Brain pericyte (primary cell): ENCODE measurements around the gene SOAT1.

ENCODE experiments used
- DNase-seq: peaks from one replicate; pipeline ENCODE4 v3.0.0-alpha.2; 2012; ENCODE audit warnings: low read depth, low spot score

Gene SOAT1

GRCh38 chr1:179303200-179303785, 9.7 kb downstream of the SOAT1 start:
- no peak for DNase-seq

- no peak for DNase-seq
Measured at GRCh38 chr1:179305450-179305849, 11.9 kb downstream of the SOAT1 start.

DNA sequence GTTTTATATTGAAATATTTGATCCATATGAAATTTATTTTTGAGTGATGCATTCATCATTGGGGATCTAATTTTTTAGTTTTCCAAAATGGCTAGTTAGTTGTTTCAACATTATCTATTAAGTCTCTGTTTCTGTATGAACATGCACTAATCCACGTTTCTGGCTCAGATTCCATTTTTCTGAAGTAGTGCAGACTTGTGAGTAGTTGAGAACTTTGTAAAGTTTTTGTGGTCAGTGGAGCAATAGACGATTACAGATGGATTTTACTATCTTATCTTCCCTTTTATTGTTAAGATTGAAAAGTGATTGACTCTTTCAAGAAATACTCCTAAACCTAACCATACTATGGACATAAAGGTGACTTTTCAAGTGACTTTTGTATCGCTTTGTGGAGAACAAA, 16.7 kb downstream of the SOAT1 start:
- DNase-seq, result no peak

GRCh38 chr1:179310721-179311120, 17.1 kb downstream of the SOAT1 start:
- DNase-seq, result no peak

GRCh38 chr1:179311149-179311700, 17.6 kb downstream of the SOAT1 start:
- no peak for DNase-seq

GRCh38 chr1:179313004-179313403, 19.4 kb downstream of the SOAT1 start:
- no peak for DNase-seq

DNA sequence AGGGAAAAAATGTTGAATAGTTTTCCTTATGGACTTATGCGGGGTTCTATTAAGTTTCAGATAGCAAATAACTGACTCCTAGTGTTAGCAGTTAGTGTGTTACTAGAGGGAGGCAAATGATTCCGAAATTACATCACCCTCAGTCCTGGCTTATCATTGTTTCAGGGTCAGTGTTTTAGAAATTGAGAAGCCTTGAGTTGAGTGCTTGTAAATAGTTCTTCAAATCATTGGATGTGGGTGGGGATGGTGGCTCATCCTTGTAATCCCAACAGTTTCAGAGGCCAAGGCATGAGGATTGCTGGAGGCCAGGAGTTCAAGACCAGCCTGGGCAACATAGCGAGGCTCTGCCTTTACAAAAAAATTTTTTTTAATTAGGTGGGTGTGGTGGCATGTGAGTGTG, 21.3 kb downstream of the SOAT1 start:
- DNase-seq, result no peak

- no peak for DNase-seq
Measured at GRCh38 chr1:179318491-179318890, 24.9 kb downstream of the SOAT1 start.

DNA sequence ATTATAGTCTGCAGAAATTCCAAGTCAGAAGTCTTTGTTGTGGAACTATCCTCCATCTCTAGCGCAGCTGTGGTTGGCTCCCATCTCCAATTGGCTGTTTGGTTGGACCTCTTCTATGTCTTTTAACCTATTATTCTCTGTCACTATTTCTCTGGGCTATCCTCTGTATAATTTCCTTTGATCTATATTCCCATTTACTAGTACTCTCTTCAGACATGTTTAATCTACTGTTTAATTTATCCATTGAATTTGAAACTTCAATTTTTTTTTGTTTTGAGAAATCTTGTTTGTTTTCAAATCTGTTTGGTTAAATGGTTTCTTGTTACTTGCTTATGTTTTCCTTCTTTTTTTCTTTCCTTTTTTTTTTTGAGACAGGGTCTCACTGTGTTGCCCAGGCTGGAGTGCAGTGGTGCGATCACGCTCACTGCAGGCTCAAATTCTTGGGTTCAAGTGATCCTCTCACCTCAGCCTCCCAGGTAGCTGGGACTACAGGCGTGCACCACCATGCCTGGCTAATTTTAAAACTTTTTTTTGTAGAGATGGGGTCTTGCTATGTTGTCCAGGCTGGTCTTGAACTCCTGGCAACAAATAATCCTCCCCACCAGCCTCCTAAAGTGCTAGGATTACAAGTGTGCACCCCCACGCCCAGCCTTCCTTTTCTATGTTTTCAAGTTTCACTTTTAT, 28.1 kb downstream of the SOAT1 start:
- no peak for DNase-seq

DNA sequence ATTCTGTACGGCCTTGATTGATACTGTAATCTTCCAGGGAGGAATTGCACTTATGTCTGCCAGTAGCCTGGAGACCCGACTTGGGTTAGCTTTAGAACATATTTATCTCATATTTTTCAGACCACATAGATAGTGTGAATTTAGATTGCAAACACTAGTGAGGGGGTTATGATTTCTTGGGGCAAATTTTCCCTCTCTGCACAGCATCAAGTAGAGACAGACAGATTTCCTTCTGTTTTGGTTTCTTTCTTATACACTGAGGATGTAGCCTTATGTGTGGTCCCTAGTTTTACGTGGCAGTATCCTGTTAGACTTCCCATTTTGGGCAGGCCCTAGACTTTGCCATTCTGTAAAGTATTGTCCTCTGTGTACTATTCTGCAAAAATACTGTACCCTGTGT, 29.0 kb downstream of the SOAT1 start:
- DNase-seq, result no peak

DNA sequence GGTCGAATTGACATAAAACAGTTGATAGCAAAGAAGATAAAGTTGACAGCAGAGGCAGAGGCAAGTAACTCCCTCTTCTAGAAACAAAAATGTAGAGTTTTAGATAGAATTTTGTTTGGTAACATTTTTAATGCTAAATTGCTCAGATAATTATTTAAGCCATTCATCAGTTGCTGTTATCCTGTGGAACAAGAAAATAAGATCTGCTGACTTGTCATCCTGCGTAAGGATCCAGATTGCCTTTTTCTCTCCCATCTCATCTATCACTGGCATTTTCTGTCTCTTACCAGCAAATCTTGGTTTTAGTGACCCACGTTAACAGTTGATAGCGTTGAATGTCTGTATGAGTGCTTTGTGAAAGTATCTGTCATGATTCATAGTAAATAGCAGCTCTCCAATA, 29.8 kb downstream of the SOAT1 start:
- no peak for DNase-seq

GRCh38 chr1:179325836-179326235, 32.2 kb downstream of the SOAT1 start:
- no peak for DNase-seq

DNA sequence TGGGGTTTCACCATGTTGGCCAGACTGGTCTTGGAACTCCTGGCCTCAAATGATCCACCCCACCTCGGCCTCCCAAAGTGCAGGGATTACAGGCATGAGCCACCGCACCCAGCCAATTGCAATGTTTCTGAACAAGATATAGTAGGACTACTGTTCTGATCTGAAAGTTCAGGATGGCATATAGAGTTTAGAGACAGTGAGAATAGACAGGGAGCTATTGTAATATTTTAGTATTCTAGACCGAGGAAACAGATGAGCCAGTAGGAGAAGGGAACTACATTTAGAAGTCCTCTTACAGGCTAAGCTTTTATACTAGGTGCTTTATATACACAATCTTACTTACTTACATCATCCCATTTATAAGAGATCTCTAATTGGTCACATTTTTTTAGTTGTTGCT, 33.1 kb downstream of the SOAT1 start:
- DNase-seq, result no peak

- DNase-seq, result no peak
Measured at GRCh38 chr1:179327196-179327595, 33.6 kb downstream of the SOAT1 start.

GRCh38 chr1:179327679-179328078, 34.1 kb downstream of the SOAT1 start:
- no peak for DNase-seq

DNA sequence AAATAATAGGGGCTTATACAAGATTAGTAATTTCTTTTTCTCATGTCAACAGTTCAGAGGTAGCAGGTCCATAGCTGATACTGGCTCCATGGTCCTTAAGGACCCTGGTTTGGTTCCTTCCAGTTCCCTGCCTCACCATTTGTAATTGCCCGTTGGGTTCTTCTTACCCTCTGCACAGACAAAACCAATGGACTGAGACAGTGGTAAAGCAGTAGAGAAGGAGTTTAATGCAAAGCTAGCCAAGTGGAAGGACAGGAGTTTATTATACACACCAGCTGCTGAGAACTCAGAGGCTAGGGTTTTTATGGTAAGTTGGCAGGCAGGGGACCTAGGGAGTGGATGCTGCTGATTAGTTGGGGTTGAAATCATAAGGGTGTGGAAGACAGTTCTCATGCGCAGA, 36.3 kb downstream of the SOAT1 start:
- no peak for DNase-seq

DNA sequence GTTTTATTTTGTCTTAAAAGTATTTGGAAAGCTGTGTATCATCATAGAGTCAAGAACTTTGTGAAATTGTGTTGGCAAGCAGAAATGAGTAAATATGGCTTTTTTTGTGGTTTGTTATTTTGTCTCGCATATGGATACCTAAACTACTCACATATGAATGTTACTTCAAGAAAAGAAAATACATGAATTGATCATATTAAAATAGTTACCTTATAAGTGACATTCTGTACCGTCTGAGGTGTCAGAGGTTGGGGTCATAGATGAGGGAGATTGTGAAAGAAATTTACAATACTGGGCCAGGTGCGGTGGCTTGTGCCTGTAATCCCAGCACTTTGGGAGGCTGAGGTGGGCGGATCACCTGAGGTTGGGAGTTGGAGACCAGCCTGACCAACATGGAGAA, 40.8 kb downstream of the SOAT1 start:
- DNase-seq, result no peak

GRCh38 chr1:179337288-179337687, 43.7 kb downstream of the SOAT1 start:
- DNase-seq, result no peak

- DNase-seq, result no peak
Measured at GRCh38 chr1:179337942-179338560, 44.5 kb downstream of the SOAT1 start.

DNA sequence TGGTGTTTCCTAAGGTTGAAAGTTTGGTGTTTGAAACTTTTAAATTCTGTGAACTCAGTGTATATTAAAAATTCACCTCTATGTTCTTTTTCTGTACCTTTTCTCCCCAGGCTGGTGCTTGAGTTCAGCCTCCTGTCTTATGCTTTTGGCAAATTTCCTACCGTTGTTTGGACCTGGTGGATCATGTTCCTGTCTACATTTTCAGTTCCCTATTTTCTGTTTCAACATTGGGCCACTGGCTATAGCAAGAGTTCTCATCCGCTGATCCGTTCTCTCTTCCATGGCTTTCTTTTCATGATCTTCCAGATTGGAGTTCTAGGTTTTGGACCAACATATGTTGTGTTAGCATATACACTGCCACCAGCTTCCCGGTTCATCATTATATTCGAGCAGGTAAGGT, 47.3 kb downstream of the SOAT1 start:
- DNase-seq, result no peak

- no peak for DNase-seq
Measured at GRCh38 chr1:179341943-179342547, 48.4 kb downstream of the SOAT1 start.

- DNase-seq, result no peak
Measured at GRCh38 chr1:179342740-179343404, 49.3 kb downstream of the SOAT1 start.
